ENCODE measurements around the gene ATP9A.

- TF ChIP-seq POLR2AphosphoS5 (IDR thresholded peaks at IDR 0.05; ENCODE audit: low read depth, low read length) = no peak
- no peak for TF ChIP-seq POLR2A (IDR thresholded peaks at IDR 0.05; ENCODE audit: low read depth, low read length)
- no peak for TF ChIP-seq TAF1 (IDR thresholded peaks at IDR 0.05; ENCODE audit: low read depth, low read length)
- no peak for TF ChIP-seq SPI1 (IDR thresholded peaks at IDR 0.05; ENCODE audit: low read depth, low read length)
Measured at GRCh38 chr20:51745804-51746203, 22.4 kb downstream of the ATP9A start.
